ENCODE data around the gene TICAM1. TPM values are rescaled to one million over a fixed set of nuclear protein-coding genes. Genes with fewer than 3 reads are reported as not detected.

TICAM1 gene
- total RNA-seq, 1 experiment from 2014 or later: 7.0 TPM

DNA sequence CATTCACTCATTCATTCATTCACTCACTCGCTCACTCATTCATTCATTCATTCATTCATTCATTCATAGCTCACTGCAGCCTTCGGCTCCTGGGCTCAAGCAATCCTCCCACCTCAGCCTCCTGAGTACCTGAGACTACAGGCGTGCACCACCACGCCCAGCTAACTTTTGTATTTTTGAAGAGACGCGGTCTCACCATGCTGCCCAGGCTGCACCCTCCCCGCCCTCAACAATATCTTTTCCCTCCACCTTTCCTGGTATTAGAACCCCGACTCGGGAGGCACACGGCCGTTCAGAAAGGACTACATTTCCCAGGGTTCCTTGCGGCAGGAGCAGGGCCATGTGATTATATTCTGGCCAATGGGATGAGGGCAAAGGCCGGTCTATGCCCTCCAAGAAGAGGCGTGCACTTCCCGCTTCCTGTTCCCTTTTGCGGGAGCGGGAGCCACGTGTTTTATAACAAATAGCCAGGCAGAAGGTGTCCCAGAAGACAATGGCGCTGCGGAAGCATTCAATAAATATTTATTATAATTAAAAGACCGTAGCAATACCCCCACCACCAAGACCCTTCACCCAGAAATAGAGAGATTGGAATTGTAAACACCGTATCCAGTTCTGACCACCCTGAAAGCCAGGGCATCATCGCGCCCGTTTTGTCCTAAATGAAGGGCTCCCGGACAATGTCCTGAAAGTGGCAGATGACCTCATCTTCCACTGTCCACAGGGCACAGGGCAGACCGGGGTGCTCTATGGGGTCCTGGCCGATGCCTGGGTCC is 15.9 kb downstream of the TICAM1 start:
- CTCF ChIA-PET: no interaction called here
- TF ChIP-seq, protein P1, sequence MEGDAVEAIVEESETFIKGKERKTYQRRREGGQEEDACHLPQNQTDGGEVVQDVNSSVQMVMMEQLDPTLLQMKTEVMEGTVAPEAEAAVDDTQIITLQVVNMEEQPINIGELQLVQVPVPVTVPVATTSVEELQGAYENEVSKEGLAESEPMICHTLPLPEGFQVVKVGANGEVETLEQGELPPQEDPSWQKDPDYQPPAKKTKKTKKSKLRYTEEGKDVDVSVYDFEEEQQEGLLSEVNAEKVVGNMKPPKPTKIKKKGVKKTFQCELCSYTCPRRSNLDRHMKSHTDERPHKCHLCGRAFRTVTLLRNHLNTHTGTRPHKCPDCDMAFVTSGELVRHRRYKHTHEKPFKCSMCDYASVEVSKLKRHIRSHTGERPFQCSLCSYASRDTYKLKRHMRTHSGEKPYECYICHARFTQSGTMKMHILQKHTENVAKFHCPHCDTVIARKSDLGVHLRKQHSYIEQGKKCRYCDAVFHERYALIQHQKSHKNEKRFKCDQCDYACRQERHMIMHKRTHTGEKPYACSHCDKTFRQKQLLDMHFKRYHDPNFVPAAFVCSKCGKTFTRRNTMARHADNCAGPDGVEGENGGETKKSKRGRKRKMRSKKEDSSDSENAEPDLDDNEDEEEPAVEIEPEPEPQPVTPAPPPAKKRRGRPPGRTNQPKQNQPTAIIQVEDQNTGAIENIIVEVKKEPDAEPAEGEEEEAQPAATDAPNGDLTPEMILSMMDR (conservative IDR thresholded peaks at IDR 0.05; ENCODE audit: low read depth, low read length): no peak
- TF ChIP-seq EZH2 (IDR thresholded peaks at IDR 0.05; ENCODE audit: borderline replicate concordance, low read depth, low read length, poor library complexity, severe bottlenecking): no peak
- DNase-seq (ENCODE audit: low spot score): peak; percentile 97
- intact Hi-C loops (cut with micrococcal nuclease; ENCODE audit: unreplicated experiment): no loop called here
- H3K27ac ChIP-seq (ENCODE audit: low read depth, low read length, poor library complexity, severe bottlenecking): no peak overlapping the region
- POLR2A ChIA-PET (ENCODE audit: low non-redundant PET): no interaction called here
- BruUV-seq (replicated peaks): no TSS peak
- no peaks in the 10 kb centered on the region for H3K27me3 ChIP-seq (replicated peaks; ENCODE audit: insufficient read depth, low read depth, low read length, poor library complexity)
- no peak overlapping the region for H3K4me3 ChIP-seq (ENCODE audit: low read depth, low read length, poor library complexity, severe bottlenecking)
- peaks cover 5% of the 10 kb centered on the region for H3K4me1 ChIP-seq (ENCODE audit: insufficient read depth, low read length, poor library complexity, severe bottlenecking)
- H3K9me3 ChIP-seq (ENCODE audit: low read depth, low read length, poor library complexity, severe bottlenecking): no peaks in the 10 kb centered on the region
- H3K36me3 ChIP-seq (ENCODE audit: insufficient read depth, low read length, poor library complexity, severe bottlenecking): peaks cover 9% of the 10 kb centered on the region

GRCh38 chr19:4814625-4815425 is 16.7 kb downstream of the TICAM1 start:
- CTCF ChIA-PET: interaction anchor here (0.6 to 1.6 kb wide), 2 partner anchors 37 to 217 kb away, joined by 4 to 6 read pairs; no protein-coding TSS in a partner anchor
- intact Hi-C loops (cut with micrococcal nuclease; ENCODE audit: unreplicated experiment): no loop called here
- Histone ChIP-seq H3K27ac (ENCODE audit: low read depth, low read length, poor library complexity, severe bottlenecking) (no peak overlapping the region), H3K27me3 (replicated peaks; ENCODE audit: insufficient read depth, low read depth, low read length, poor library complexity) (no peaks in the 10 kb centered on the region), H3K36me3 (ENCODE audit: insufficient read depth, low read length, poor library complexity, severe bottlenecking) (peaks cover 9% of the 10 kb centered on the region), H3K9me3 (ENCODE audit: low read depth, low read length, poor library complexity, severe bottlenecking) (no peaks in the 10 kb centered on the region), H3K4me3 (ENCODE audit: low read depth, low read length, poor library complexity, severe bottlenecking) (no peak overlapping the region), H3K4me1 (ENCODE audit: insufficient read depth, low read length, poor library complexity, severe bottlenecking) (peaks cover 5% of the 10 kb centered on the region)
- no peak for TF ChIP-seq EZH2 (IDR thresholded peaks at IDR 0.05; ENCODE audit: borderline replicate concordance, low read depth, low read length, poor library complexity, severe bottlenecking)
- TF ChIP-seq, protein P1 (conservative IDR thresholded peaks at IDR 0.05; ENCODE audit: low read depth, low read length): no peak
- no peak for DNase-seq (ENCODE audit: low spot score)
- POLR2A ChIA-PET (ENCODE audit: low non-redundant PET): no interaction called here
- BruUV-seq (replicated peaks): no TSS peak

GRCh38 chr19:4811328-4812131 is 20.0 kb downstream of the TICAM1 start:
- no TSS peak for BruUV-seq (replicated peaks)
- POLR2A ChIA-PET (ENCODE audit: low non-redundant PET): no interaction called here
- CTCF ChIA-PET: interaction anchor here (0.6 to 3.2 kb wide), 3 partner anchors 39 to 552 kb away, joined by 3 to 43 read pairs (median 7); no protein-coding TSS in a partner anchor

More at GRCh38 chr19:4811328-4812131, 20.0 kb downstream of the TICAM1 start:
- H3K9me3 ChIP-seq (ENCODE audit: low read depth, low read length, poor library complexity, severe bottlenecking): no peaks in the 10 kb centered on the region
- intact Hi-C loops (cut with micrococcal nuclease; ENCODE audit: unreplicated experiment): loop anchor here (2.0 kb wide), 1 partner anchor 99 kb away; no protein-coding TSS in a partner anchor
- DNase-seq (ENCODE audit: low spot score): peak; percentile 74
- no peak overlapping the region for H3K27ac ChIP-seq (ENCODE audit: low read depth, low read length, poor library complexity, severe bottlenecking)
- peaks cover 5% of the 10 kb centered on the region for H3K4me1 ChIP-seq (ENCODE audit: insufficient read depth, low read length, poor library complexity, severe bottlenecking)
- peaks cover 4% of the 10 kb centered on the region for H3K36me3 ChIP-seq (ENCODE audit: insufficient read depth, low read length, poor library complexity, severe bottlenecking)
- no peaks in the 10 kb centered on the region for H3K27me3 ChIP-seq (replicated peaks; ENCODE audit: insufficient read depth, low read depth, low read length, poor library complexity)
- TF ChIP-seq, protein P1 (conservative IDR thresholded peaks at IDR 0.05; ENCODE audit: low read depth, low read length): peak; percentile 94
- no peak for TF ChIP-seq EZH2 (IDR thresholded peaks at IDR 0.05; ENCODE audit: borderline replicate concordance, low read depth, low read length, poor library complexity, severe bottlenecking)
- no peak overlapping the region for H3K4me3 ChIP-seq (ENCODE audit: low read depth, low read length, poor library complexity, severe bottlenecking)
